IPS-20b (cell line): Measurements from ENCODE around the gene PEX7.
"Not testable (repeated sequence)": the region's sequence is repeated elsewhere in the genome, so short reads cannot be mapped to it uniquely, and the experiment has no call there.

Experiments used
- H3K27ac ChIP-seq: one replicate; pipeline ENCODE4 v1.5.1; 2013; ENCODE audit warnings: low read length
- H3K27me3 ChIP-seq: 2 replicates; pipeline ENCODE4 v1.6.1; 2013; ENCODE audit warnings: mild to moderate bottlenecking, low read length, inconsistent platforms; ENCODE audit not compliant: insufficient read depth
- H3K36me3 ChIP-seq: 2 replicates; pipeline ENCODE4 v1.6.1; 2013; ENCODE audit warnings: low read depth, mild to moderate bottlenecking, inconsistent platforms, low read length, moderate library complexity; ENCODE audit not compliant: insufficient read depth
- H3K4me1 ChIP-seq: 2 replicates; pipeline ENCODE4 v1.6.1; 2013; ENCODE audit warnings: mild to moderate bottlenecking, control low read depth, inconsistent platforms, low read length, moderate library complexity; ENCODE audit not compliant: insufficient read depth
- H3K4me3 ChIP-seq: 2 replicates; pipeline ENCODE4 v1.5.1; 2013; ENCODE audit warnings: mild to moderate bottlenecking, low read length, inconsistent platforms
- H3K9ac ChIP-seq: 2 replicates; pipeline ENCODE4 v1.6.1; 2013; ENCODE audit warnings: low read depth, mild to moderate bottlenecking, inconsistent platforms, low read length, moderate library complexity
- H3K9me3 ChIP-seq: 2 replicates; pipeline ENCODE4 v1.6.1; 2013; ENCODE audit warnings: mild to moderate bottlenecking, low read depth, low read length, inconsistent platforms; ENCODE audit not compliant: insufficient read depth

The PEX7 gene

GRCh38 chr6:136783021-136783420 is 39.4 kb upstream of the PEX7 start:
- Histone ChIP-seq H3K9me3 (no peaks in the 10 kb centered on the region), H3K27ac (no peak overlapping the region)

DNA sequence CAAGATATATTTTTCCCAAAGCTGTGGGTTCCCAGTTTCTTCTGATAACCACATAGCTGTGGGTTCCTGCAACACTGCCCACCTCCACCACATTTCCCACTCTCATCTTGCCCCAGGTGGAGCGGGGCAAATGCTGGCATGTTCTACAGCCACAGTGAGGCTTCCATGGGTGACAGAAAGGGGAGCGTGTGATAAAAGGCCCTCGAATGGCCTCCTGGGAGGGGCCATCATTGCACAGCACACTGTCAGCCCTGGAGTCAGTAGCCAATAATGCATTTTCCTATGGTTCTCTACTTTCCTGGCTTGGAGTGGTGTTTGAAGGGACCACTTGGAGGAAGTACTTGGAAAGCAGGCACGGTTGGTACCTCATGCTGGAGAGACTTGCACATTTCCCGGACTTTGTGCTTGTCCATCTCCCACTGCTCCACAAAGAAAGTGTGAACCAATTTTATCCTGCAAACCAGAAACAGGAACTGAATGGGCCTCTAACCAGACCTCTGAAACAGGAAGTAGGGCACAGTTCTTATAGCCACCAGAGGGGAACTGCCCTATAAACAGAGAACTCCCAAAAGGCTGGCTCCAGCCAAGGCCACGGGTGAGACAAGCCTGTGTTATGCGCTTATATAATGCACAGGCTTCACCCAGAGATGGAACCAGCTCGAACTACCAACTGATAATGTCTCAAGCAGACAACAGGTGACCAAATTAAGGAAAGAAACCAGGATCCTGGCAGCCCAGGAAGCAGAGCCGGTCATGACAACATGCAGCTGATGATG is 38.7 kb upstream of the PEX7 start:
- Histone ChIP-seq H3K27me3 (no peaks in the 10 kb centered on the region), H3K9me3 (no peaks in the 10 kb centered on the region), H3K27ac (no peak overlapping the region), H3K4me3 (no peak overlapping the region), H3K9ac (no peak overlapping the region), H3K36me3 (no peaks in the 10 kb centered on the region), H3K4me1 (0 out of 2 replicates have a peak, but pooled peaks cover 4% of the 10 kb centered on the region)

More at GRCh38 chr6:136783021-136783420, 39.4 kb upstream of the PEX7 start:
- H3K4me1 ChIP-seq = 0 out of 2 replicates have a peak, but pooled peaks cover 4% of the 10 kb centered on the region
- H3K36me3 ChIP-seq = no peaks in the 10 kb centered on the region
- no peak overlapping the region for H3K9ac ChIP-seq
- no peaks in the 10 kb centered on the region for H3K27me3 ChIP-seq
- no peak overlapping the region for H3K4me3 ChIP-seq

DNA sequence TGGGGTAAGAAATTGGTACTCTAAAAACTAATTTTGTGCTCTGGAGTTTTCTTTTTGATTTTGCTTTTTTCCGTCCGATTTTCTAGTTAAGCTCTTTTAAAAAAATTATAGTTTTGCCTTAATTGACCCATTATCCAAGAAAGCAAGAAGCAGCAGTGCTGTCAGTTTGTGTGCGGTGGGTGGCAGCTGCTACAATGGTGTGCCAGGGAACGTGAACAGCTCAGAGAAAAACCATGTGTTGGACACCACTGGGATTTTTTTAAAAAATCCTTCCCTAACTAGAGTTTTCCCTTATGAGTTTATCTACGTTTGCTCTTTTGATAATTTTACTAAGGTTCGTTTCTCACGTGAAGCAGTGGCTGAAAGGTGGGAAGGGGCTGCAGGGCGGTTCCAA is 38.1 kb upstream of the PEX7 start:
- H3K9ac ChIP-seq = no peak overlapping the region
- 0 out of 2 replicates have a peak, but pooled peaks cover 4% of the 10 kb centered on the region for H3K4me1 ChIP-seq
- no peak overlapping the region for H3K4me3 ChIP-seq

GRCh38 chr6:136784910-136785746 is 37.3 kb upstream of the PEX7 start:
- no peak overlapping the region for H3K9ac ChIP-seq
- 0 out of 2 replicates have a peak, but pooled peaks cover 4% of the 10 kb centered on the region for H3K4me1 ChIP-seq
- no peak overlapping the region for H3K27ac ChIP-seq

More for the DNA sequence above, 38.1 kb upstream of the PEX7 start:
- Histone ChIP-seq H3K36me3 (no peaks in the 10 kb centered on the region), H3K27ac (no peak overlapping the region), H3K27me3 (peaks cover 2% of the 10 kb centered on the region; the same call in 1 of the 2 replicates), H3K9me3 (no peaks in the 10 kb centered on the region)

DNA sequence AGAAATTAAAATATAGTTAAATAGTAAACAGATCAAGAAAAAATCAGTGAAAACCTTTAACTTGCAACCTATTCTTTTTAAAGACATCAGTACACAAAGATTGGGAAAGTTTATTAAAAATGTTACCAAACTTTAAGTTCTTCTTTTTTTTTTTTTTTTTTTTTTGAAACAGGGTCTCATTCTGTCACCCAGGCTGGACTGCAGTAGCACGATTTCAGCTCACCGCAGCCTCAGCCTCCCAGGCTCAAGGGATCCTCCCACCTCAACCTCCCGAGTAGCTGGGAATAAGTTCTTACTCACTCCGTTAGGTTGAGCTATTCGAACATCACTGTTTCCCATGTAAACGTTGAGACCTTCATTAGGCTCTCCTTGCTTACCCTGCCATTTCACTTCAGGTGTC is 35.7 kb upstream of the PEX7 start:
- no peaks in the 10 kb centered on the region for H3K36me3 ChIP-seq
- peaks cover 7% of the 10 kb centered on the region; the same call in 1 of the 2 replicates for H3K4me1 ChIP-seq
- H3K9me3 ChIP-seq = no peaks in the 10 kb centered on the region
- H3K9ac ChIP-seq = no peak overlapping the region
- H3K4me3 ChIP-seq = no peak overlapping the region
- no peak overlapping the region for H3K27ac ChIP-seq
- H3K27me3 ChIP-seq = peaks cover 26% of the 10 kb centered on the region

More at GRCh38 chr6:136784910-136785746, 37.3 kb upstream of the PEX7 start:
- H3K9me3 ChIP-seq = no peaks in the 10 kb centered on the region
- peaks cover 11% of the 10 kb centered on the region for H3K27me3 ChIP-seq
- H3K36me3 ChIP-seq = no peaks in the 10 kb centered on the region
- no peak overlapping the region for H3K4me3 ChIP-seq

DNA sequence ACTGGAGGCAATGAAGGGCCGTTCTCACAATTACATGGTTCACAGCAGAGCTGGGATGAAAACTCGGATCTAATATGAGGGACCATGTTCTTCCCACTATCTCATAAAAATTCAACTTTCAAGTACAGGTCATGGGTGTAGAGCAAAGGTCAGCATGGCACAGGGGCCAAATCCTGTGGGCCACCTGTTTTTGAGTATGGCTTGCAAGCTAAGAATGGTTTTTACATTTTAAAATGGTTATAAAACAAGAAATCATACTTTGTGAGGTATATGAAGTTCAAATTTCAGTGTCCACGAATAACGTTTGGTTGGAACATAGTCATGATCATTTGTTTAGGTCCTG is 34.7 kb upstream of the PEX7 start:
- Histone ChIP-seq H3K27me3 (peaks cover 36% of the 10 kb centered on the region), H3K27ac (no peak overlapping the region), H3K4me1 (peaks cover 7% of the 10 kb centered on the region; the same call in 1 of the 2 replicates)

DNA sequence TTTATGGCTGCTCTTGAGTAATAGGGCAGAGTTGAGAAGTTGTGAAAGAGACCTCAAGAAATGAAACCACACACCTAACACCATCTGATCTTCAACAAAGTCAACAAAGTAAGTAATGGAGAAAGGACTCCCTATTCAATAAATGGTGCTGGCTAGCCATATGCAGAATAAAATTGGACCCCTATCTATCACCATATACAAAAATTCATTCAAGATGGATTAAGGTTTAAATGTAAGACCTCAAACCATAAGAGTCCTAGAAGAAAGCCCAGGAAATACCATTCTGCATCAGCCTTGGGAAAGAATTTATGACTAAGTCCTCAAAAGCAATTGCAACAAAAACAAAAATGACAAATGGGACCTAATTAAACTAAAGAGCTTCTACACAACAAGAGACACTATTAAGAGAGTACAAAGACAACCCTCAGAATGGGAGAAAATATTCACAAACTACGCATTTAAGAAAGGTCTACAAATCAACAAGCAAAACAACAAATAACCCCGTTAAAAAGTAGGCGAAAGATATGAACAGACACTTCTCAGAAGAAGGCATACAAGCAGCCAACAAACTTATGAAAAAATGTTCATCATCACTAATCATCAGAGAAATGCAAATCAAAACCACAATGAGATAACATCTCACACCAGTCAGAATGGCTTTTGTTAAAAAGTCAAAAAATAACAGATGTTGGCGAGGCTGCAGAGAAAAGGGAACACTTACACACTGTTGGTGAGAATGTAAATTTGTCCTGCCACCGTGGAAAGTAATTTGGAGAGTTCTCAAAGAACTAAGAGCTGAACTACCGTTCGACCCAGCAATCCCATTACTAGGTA is 34.1 kb upstream of the PEX7 start:
- Histone ChIP-seq H3K4me3 (no peak overlapping the region), H3K27ac (no peak overlapping the region), H3K36me3 (no peaks in the 10 kb centered on the region)

More for the DNA sequence above, 34.7 kb upstream of the PEX7 start:
- no peak overlapping the region for H3K9ac ChIP-seq
- H3K36me3 ChIP-seq = no peaks in the 10 kb centered on the region
- H3K9me3 ChIP-seq = no peaks in the 10 kb centered on the region
- no peak overlapping the region for H3K4me3 ChIP-seq

GRCh38 chr6:136789440-136789839 is 33.0 kb upstream of the PEX7 start:
- H3K9me3 ChIP-seq, H3K9ac ChIP-seq, H3K36me3 ChIP-seq, H3K4me3 ChIP-seq, H3K27ac ChIP-seq, H3K4me1 ChIP-seq: not testable (repeated sequence)
- H3K27me3 ChIP-seq = peaks cover 48% of the 10 kb centered on the region

More for the DNA sequence above, 34.1 kb upstream of the PEX7 start:
- Histone ChIP-seq H3K9ac (no peak overlapping the region), H3K4me1 (peaks cover 7% of the 10 kb centered on the region; the same call in 1 of the 2 replicates), H3K27me3 (peaks cover 41% of the 10 kb centered on the region), H3K9me3 (no peaks in the 10 kb centered on the region)

GRCh38 chr6:136790411-136791295 is 31.7 kb upstream of the PEX7 start:
- Histone ChIP-seq H3K36me3 (no peaks in the 10 kb centered on the region), H3K27me3 (peaks cover 48% of the 10 kb centered on the region), H3K9me3 (no peaks in the 10 kb centered on the region), H3K4me1 (peaks cover 3% of the 10 kb centered on the region; the same call in 1 of the 2 replicates), H3K9ac (no peak overlapping the region), H3K27ac (no peak overlapping the region), H3K4me3 (peak overlapping the region; percentile 84)

- Histone ChIP-seq H3K4me3 (peak overlapping the region; percentile 84), H3K36me3 (no peaks in the 10 kb centered on the region), H3K4me1 (peaks cover 2% of the 10 kb centered on the region; the same call in 1 of the 2 replicates), H3K27me3 (peaks cover 48% of the 10 kb centered on the region), H3K9ac (no peak overlapping the region), H3K9me3 (no peaks in the 10 kb centered on the region), H3K27ac (no peak overlapping the region)
Measured at GRCh38 chr6:136791296-136792094, 30.9 kb upstream of the PEX7 start.
